Stimulated activated CD8-positive, alpha-beta memory T cell treated with anti-CD3 and anti-CD28 coated beads, Interleukin-15, amount 100 ng/mL, for 48 hours (primary cell): ENCODE results near the gene PAK5.
A peak's percentile ranks its signal among the peaks of the same experiment; 100 is the strongest.

ENCODE experiments used
- DNase-seq, 2 donors: peaks; one replicate each; pipeline ENCODE4 v3.0.0-alpha.2; 2020; ENCODE audit warnings: low read depth in 2 of 2

Gene PAK5

DNA sequence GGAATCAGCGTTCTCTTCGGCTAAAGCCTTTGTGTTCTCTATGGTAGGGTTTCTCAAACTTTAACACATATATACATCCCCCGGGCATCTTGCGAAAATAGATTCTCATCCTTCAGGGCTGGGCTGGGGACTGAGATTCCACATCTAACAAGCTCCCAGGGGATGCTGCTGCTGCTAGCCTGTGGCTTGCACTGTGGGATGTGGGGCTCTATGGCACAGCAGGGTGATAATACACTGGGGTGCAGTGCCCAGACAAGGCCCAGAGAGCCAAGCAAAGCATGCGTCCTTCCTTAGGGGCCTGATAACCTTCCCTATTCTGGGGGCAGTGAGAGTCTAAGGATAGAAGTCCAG lies 222.4 kb downstream of the PAK5 start:
- DNase-seq = no peak

DNA sequence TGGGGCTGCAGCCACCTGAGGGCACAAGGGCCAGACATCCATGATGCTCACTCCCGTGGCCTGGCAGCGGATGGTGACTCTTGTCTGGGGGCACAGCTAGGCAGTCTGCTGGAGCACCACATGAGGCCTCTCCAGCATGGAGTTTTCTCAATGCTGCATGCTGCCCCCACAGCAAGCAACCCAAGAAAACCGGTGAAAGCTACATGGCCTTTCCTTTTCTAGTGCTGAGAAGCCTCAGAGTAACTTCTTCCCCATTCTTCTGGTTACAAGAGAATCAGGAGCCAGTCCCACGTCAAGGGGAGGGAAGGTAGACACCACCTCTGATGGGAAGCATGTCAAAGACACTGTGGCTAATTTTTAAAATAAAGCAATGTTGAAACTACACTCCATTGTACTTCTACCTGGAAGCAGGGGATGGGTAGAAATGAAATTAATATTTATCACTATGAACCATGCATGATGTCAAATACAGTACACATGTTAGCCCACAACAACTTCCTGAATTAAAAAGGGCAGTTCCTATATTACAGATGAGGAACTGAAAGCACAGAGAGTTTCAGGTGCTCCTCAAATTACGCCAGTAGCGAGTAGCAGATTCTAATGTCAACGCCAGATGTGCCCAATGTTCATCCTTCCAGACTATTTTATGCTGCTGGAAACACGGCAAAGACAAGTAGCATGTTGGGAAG lies 223.0 kb downstream of the PAK5 start:
- DNase-seq = no peak

DNA sequence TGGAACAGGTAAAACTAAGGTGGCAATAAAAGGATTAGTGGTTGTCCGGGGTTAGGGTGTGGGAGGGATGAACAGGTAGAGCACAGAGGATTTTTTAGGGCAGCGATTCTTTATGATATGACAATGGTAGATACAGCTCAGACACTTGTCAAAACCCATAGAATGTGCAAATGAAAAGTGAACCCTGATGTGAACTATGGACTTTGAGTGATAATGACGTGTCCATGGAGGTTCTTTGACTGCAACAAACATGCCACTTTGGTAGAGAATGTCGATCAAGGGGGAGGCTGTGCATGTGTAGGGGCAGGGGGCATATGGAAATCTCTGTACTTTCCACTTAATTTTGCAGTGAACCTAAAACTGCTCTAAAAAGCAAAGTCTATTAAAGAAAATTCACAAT lies 223.8 kb downstream of the PAK5 start:
- no peak for DNase-seq

DNA sequence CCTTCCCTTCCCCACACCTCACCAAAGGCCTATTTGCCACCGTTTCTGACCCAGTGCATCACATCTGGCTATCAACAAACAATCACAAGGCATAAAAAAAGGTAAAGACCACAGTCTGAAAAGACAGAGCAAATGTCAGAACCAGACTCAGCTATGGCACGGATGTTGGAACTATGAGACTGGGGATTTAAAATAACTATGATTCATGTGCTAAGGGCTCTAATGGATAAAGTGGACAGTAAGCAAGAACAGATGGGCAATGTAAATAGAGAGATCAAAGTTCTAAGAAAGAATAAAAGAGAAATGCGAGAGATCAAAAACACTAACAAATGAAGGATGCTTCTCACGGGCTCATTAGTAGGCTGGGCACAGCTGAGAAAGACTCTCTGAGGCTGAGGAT lies 225.0 kb downstream of the PAK5 start:
- DNase-seq = no peak

DNA sequence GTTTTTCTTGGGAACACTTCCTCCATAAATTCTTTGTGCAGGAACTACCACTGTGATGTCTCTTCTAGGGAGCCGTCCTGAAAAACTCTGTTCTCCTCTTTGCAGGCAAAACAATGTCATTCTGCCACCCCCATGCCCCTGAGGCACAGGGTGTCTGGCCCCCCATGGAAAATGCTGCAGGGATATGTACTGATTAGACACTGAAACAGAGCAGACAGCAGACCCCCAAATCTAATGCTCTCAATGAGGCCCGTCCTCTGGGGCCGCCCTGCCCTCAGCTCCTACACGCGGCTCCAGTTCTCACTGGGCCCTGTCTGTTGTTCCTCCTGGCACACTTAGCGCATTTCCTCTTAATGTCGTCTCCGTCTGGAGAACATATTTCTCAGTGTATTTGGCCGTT lies 227.0 kb downstream of the PAK5 start:
- DNase-seq = no peak

DNA sequence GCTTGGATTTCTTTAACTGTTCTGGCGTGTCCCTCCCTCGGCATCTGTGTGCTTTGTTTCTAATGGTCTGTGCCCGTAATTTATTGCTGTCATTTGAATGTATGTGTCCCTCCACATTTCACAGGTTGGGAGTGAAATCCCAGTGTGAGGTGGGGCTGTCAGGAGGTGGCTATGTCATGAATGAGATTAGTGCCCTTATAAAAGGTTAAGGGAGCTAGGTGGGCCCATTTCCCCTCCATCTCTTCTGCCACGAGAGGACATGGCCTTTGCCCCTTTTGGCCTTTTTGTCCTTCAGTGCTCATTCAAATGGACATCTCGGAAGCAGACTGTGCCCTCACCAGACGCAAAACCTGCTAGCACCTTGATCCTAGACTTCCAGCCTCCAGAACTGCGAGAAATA lies 228.2 kb downstream of the PAK5 start:
- no peak for DNase-seq

DNA sequence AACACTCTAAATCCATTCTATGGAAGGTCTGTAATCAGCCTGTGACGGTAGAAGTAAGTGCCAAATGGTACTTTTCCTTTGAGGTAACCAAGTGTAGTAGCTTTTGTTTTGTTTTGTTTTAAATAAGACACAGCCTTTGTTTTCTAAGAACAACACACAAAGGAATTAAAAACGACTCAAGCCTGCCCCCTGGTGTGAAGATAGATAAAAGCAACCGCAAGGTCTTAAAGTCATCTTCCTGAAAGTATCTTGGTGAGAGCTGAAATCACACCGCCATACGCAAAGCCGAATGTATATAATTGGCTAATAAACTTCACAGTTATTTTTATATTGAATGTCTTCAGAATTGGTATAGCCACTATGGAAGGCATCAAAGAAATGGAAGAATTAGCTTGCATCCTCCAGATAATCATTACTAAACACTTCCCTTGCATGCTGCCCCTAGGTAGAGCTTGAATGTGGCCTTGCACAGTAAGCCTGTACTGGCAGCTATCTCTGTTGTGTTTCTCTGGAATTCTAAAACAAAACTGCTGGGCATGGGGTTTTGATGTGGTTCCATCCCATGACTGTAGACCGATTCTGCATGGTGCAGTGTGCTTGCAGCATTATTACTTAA lies 228.9 kb downstream of the PAK5 start:
- peak; percentile 3 to 21 for DNase-seq

DNA sequence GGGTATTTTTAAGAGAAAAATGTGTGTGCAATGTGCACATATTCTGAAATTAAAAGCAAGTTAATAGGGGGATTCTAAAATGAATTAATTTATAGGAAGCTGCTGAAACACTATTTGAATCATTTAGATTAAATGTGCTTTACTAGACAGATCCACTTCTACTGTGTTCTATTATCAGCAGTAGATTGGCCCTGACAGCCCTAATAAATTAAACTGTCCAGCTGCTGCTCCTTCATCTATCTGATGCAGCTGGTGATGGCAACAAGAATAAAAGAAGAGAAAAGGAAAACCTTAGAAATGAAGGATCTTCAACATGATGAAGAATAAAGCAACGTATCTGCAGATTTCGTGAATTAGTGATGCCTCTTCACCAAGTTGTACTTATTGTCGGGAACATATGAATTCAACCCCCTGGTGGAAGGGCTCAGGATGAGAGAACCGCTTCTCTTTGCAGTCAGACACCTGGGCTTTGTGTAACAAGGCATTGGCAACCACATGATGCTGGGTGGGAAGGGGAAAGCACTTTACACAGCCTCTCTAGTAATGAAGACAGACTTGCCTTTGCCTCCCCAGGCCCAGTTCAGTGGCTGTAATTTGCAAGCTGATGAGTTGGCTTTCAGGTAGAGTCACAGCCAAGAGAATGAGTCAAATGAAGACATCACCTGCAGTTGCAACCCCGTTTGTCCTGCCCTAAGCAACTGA lies 230.1 kb downstream of the PAK5 start:
- no peak for DNase-seq

DNA sequence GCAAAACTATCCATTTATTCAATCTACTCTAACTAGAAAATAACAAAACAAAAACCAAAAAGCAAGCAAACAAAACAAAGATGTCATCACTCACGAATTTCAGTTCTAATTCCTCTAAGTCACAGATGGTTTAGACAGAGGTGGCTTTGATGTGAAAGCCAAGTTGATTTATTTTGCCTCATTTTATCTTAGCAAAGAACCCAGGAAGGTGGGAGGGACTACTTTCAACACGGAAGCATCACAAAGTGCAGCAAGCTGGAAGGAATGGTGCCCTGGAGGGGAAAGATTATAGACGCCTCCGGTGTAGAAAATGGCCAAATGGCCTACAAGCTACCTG lies 236.1 kb downstream of the PAK5 start:
- no peak for DNase-seq

DNA sequence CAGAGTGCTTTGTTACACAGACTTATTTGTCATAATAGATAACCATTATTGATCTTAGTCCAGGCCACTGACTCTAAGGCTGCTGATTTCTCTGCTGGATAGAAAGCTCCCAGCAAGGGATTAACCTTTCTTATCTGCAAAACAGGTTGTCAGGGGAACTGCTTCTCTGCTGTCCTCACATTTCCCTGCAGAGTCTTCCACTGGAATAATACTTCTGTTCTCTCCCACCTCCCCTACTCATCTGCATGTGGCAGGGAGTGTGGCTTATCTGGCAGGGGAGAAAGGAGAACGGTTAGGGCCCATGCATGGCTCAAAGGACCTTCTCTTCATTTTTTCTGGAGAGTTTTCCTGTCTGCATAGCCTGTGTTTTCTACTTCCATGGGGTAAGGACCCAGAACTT lies 238.3 kb downstream of the PAK5 start:
- no peak for DNase-seq

DNA sequence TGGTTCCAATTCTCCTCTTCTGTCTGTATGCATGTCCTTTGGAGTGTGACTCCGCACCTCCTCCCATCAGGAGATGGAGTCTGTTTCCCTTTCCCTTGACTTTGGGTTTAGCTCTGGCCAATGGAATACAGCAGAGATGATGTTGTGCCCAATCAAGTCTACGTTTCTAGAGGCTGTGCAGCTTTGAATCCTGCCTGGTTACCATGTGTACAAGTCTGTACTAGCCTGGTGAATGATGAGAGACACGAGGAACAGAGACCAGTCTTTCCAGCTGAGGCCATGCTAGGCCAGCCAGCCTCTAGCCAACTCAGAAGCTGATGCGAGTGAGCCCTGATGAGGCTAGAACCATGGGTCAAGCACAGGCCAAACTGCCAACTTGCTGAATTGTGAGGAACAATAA lies 241.3 kb downstream of the PAK5 start:
- no peak for DNase-seq

DNA sequence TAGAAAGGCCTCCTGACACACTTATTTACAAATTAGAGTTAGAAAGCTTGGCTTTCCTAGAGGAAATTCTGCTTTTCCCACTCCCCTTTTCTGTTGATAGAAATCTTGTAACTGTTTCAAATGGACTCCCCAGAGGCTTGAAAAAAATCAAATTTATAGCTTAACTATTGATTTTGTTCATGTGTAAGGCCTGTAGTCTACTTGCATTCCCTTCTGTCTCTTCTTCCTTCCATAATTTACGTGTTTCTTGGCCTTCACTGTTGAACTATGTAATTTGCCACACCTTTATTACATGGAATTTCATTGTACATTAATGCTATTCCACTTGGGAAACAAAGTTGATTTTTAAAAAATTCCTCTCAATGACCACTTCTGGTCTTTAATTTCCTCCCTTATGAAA lies 243.1 kb downstream of the PAK5 start:
- DNase-seq = no peak

DNA sequence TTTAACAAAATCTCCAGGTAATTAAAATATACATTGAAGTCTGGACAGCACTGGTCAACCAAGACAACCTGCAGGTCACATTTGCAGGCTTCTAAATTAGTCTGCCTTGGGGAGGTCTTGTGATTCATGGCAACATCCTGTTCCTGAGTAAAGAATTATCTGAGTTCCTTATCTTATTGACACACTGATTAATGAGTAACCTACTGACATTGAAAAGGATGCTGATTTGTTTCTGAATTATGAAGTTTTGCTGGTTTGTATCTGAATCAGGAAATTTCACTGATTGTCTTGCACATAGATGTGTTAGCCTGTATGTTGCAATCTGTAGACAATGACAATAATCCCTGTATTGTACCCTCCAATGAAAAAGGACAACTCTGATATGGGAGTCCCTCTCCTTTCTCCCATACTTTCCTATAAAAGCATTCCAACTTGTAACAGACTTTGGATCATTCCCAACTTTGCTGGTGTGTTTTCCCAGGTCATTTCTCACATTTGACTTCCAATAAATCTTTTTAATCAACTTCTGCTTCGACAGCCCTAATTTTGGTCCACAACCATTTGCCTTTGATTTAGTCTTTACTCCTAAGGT lies 244.5 kb downstream of the PAK5 start:
- DNase-seq = no peak

DNA sequence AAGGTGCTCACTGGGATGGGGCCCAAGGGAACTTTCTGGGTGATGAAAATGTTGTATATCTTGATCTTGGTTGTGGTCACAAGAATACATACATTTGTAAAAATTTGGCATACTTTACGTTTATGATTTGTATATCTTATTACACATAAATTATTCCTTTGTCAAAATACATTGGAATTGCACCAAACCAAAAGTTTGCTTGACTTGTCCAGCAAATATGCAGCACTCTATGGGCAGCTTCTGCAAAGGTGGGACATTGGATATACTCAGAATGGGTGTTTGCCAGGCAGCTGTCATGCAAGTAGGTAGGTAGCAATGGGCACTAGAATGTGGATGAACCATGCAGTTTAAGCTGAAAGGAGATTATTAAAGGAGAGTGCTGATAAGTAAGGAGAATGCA lies 246.5 kb downstream of the PAK5 start:
- DNase-seq = no peak

DNA sequence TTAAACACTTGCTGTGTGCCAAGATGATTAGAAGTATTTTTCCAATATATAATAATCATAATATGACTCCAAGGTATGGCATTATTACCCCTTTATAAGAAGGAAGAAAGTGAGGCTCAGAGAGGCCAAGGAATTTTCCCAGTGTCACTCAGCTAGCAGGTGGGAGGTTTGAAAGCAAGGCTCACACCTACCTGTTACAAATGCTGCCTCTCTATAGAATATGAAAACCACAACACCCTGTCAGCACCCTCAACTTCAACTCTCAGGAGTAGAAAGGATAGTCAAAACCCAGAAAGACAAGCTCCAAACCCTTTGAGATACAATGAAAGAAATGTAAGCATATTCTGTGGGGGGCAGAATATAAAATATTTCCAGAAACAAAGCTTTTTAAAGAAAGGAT lies 247.8 kb downstream of the PAK5 start:
- no peak for DNase-seq

DNA sequence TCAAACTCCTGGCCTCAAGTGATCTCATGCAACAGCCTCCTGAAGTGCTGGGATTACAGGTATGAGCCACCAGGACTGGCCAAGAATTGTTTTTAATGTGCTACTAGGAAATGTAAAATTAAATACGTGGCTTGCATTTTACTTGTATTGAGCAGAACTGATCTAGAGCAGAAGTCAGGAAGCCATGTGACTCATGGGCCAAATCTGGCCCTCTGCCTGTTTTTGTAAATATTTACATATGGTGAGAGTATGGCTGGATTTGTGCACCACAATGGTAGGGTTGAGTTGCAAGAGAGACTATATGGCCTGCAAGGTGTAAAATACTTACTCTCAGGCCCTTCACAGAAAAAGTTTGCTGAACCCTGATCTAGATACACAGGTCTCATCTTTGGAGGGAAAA lies 248.7 kb downstream of the PAK5 start:
- no peak for DNase-seq

DNA sequence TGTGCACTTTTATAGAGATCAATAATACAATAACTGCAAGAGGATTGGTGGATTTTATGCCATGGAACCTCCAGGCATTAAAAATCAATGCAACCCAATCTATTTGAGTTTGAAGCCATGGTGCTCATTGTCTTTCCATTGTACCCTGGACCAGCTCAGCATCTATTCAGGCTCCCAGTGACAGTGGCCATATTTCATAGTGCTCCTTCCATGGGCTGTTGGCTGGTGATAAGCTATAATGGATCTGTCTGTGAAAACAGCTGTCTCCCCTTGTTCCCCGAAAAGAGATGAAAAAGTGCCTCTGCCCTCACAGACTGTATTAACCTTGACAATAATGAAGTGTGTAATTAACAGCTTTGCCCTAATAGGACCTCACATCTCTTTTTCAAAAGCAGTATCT lies 250.2 kb downstream of the PAK5 start:
- DNase-seq = no peak

DNA sequence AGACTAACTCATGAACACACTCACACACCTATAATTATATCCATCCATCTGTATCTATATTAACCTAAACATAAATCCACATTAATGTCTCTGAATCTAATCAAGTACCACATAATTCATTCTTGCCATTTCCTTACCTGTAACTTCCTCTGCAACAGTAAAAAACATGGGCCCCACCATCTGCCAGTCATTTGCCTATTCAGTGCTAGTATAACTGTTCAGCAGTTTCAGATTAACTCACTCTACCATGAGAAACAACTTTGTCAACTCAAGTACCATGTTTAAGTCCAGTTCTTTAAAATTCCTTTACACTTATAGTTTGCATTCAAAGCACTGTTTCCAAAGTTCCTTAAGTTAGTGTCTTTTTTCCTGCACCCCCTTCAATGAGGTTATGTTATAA lies 255.7 kb downstream of the PAK5 start:
- DNase-seq = no peak

DNA sequence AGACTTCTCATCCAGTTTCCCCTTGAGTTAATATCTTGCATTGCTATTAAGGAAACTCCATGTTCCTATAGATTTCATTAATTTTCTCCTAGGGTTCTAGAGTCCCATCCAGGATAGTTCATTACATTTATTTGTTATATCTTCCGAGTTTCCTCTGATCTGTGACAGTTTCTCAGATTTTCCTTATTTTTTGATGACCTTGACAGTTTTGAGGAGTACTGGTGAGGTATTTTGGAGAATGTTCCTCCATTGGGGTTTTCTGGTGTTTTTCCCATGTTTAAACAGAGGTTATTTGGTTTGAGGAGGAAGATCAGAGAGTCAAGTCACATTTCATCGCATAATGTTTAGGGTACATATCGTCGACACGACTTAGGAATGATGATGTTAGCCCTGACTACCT lies 256.7 kb downstream of the PAK5 start:
- no peak for DNase-seq

DNA sequence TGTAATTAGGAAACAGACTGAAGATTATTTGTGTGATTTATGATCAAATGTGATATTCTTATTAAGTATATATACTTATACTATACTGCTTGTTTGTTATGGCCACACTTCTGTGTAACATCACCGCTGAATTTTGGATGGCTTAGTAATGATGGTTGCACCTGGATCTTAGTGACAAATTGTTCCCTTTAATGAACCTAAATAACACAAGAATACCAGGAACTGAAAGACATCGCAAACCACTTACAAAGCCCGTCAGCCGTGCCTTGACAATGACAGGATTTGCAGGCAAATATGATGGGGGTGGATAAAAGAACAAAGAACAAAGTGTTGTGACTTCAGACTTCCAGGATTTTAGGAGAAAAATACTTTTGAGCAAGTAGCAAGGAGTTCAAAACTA lies 257.4 kb downstream of the PAK5 start:
- no peak for DNase-seq

DNA sequence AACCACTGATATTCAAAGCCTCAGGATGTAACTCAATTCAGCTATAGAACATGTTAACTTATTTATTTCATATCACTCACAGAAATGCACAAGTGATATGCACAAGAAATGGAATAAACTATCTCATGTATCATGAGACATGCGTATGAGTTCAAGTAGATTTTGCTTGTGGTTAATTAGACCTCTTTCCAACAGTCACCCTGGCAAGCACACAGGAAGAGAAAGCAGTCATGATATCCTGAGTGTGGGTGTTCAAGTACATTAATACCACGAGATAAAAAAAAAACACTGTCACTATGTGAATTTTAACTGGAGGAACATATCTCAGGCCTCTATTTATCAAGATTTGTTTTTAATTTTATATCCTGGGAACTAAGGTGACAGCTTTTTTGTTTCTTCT lies 260.3 kb downstream of the PAK5 start:
- DNase-seq = no peak

DNA sequence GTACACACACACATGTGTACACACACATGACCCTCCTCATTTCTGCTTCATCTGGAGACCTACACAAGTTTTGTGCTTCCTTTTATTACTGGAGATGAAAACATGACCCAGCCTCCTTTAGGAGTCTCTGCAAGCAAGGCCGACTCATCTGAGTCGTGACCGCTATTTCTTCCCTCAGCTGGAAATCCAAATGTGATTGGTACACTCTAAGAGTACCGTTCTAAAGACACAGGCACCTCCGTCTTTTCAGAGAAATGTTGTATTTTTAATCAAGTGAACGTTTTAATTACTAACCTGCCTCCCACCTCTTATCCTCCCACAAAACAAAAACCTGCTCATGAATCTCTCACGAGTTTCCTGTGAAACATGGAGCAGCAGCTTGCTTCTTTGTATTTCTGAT lies 261.5 kb downstream of the PAK5 start:
- no peak for DNase-seq

DNA sequence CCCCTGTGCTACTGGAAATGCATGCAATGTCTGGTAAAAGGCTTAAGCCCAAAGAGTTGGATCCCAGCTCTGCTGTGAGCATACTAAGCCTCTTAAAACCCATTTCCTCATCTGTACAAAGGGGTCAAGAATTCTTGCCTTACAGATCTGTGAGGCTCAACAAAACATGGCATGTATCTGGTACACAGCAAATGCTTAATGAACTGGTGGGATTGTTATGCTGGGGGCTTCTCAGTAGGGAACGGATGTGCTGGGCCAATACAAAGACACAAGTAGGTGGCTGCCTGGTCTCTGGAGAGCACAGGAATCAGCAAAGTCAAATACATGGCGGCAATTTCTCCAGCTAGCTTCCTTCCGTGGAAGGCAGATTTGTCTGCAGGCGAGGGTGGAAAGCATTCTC lies 262.2 kb downstream of the PAK5 start:
- DNase-seq = no peak
